Activated T-helper 1 cell treated with anti-CD3 and anti-CD28 coated beads, Interleukin-12 subunit alpha, Interleukin-12 subunit beta, Interleukin-2, Interleukin-4 antibody, amounts not matched to agents 30 ng/mL and 10 ng/mL and 1 ng/mL, durations not matched to agents 14 hours and 24 hours and 36 hours (primary cell): ENCODE results near the gene CYP2A6. TPM values are rescaled to one million over a fixed set of nuclear protein-coding genes. Genes with fewer than 3 reads are reported as not detected.
"Not testable (repeated sequence)": the region's sequence is repeated elsewhere in the genome, so short reads cannot be mapped to it uniquely, and the experiment has no call there.

Source experiments
- DNase-seq: peaks from one replicate; pipeline ENCODE4 v3.0.0; 2021; ENCODE audit warnings: low spot score
- H3K27ac Mint-ChIP-seq: one replicate; pipeline ENCODE4 v1.8.0; 2021; ENCODE audit warnings: mild to moderate bottlenecking, mixed read lengths
- H3K27me3 Mint-ChIP-seq: one replicate; pipeline ENCODE4 v1.8.0; 2022; ENCODE audit warnings: mild to moderate bottlenecking, moderate library complexity, mixed read lengths; ENCODE audit not compliant: insufficient read depth
- H3K36me3 Mint-ChIP-seq: one replicate; pipeline ENCODE4 v1.8.0; 2021; ENCODE audit warnings: low read depth, mixed read lengths
- H3K4me1 Mint-ChIP-seq: one replicate; pipeline ENCODE4 v1.8.0; 2021; ENCODE audit warnings: low read depth, mixed read lengths
- H3K4me3 Mint-ChIP-seq: one replicate; pipeline ENCODE4 v1.8.0; 2021; ENCODE audit warnings: mild to moderate bottlenecking, moderate library complexity, mixed read lengths
- H3K9me3 Mint-ChIP-seq: one replicate; pipeline ENCODE4 v1.8.0; 2021; ENCODE audit warnings: mixed read lengths
- intact Hi-C: fragments of 100-400 bp; cut with micrococcal nuclease; formaldehyde crosslinking; loops from one replicate; pipeline ENCODE4 v1.15.1; 2024
- total RNA-seq: library from RNA; stranded (reverse); gene quantifications from 2 replicates; pipeline ENCODE4 v1.2.3, GENCODE V29; 2022

CYP2A6 gene
- total RNA-seq, 1 donor from 2014 or later: not detected

DNA sequence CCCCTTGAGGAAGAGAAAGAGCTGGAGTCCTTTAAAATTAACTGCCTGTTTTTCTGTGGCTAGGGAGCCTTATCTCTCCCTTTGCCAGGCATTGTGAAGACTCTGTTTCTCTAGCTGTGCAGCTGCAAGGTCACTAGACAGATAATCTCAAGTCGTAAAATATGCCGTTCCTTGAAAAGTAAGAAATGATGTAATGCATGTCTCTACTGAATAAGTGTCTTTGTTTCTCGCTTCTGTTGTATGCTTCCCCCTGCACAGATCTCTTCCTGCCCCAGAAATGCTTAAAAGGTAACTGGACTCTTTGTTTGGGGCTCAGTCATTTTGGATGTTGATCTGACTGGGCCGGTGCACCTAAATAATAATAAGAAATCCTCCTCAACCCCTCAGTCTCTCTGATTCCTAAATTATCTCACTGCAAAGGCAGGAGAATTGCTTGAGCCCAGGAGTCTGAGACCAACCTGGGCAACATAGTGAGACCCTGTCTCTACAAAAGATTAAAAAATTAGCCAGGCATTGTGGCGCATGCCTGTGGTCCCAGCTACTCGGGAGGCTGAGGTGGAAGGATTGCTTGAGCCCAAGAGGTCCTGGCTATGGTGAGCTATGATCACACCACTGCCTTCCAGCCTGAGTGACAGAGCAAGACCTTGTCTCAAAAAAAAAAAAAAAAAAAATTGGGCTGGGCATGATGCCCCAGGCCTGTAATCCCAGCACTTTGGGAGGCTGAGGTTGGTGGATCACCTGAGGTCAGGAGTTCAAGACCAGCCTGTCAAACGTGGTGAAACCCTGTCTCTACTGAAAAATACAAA, 16.3 kb downstream of the CYP2A6 start:
- H3K27ac Mint-ChIP-seq, intact Hi-C loops, DNase-seq, H3K36me3 Mint-ChIP-seq, H3K4me1 Mint-ChIP-seq, H3K4me3 Mint-ChIP-seq, H3K9me3 Mint-ChIP-seq: not testable (repeated sequence)
- H3K27me3 Mint-ChIP-seq: peaks cover 11% of the 10 kb centered on the region

- H3K27me3 Mint-ChIP-seq, H3K9me3 Mint-ChIP-seq, H3K4me1 Mint-ChIP-seq, H3K27ac Mint-ChIP-seq, H3K4me3 Mint-ChIP-seq, DNase-seq, intact Hi-C loops: not testable (repeated sequence)
- peaks cover 11% of the 10 kb centered on the region for H3K36me3 Mint-ChIP-seq
Observed at GRCh38 chr19:40832431-40832790, 17.8 kb downstream of the CYP2A6 start.

- Mint-ChIP-seq H3K4me3 (no peak overlapping the region), H3K9me3 (peaks cover 5% of the 10 kb centered on the region), H3K27ac (no peak overlapping the region), H3K4me1 (peaks cover 13% of the 10 kb centered on the region), H3K27me3 (peaks cover 6% of the 10 kb centered on the region), H3K36me3 (peaks cover 18% of the 10 kb centered on the region)
- intact Hi-C loops: no loop called here
- no peak for DNase-seq
Observed at GRCh38 chr19:40831502-40832430, 18.5 kb downstream of the CYP2A6 start.

DNA sequence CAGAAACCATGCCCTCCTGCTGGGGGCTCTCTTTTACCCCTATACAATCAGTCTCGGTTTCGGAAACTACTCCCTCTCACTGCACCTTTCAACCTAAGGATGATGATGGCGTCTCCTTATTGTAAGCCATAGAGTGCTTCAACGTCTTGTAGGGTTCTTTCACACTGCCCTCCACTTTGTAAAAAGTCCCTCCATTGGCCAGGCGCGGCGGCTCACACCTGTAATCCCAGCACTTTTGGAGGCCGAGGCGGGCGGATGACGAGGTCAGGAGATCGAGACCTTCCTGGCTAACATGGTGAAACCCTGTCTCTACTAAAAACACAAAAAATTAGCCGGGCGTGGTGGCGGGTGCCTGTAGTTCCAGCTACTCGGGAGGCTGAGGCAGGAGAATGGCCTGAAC, 19.5 kb downstream of the CYP2A6 start:
- intact Hi-C loops, DNase-seq, H3K9me3 Mint-ChIP-seq, H3K27me3 Mint-ChIP-seq, H3K27ac Mint-ChIP-seq, H3K4me3 Mint-ChIP-seq: not testable (repeated sequence)
- Mint-ChIP-seq H3K36me3 (peaks cover 21% of the 10 kb centered on the region), H3K4me1 (peaks cover 18% of the 10 kb centered on the region)

GRCh38 chr19:40829205-40829604, 21.0 kb downstream of the CYP2A6 start:
- Mint-ChIP-seq H3K27ac (peak overlapping the region; percentile 37), H3K36me3 (peaks cover 21% of the 10 kb centered on the region), H3K4me3 (no peak overlapping the region), H3K9me3 (peaks cover 5% of the 10 kb centered on the region), H3K27me3 (peaks cover 4% of the 10 kb centered on the region), H3K4me1 (peaks cover 18% of the 10 kb centered on the region)
- intact Hi-C loops: no loop called here
- DNase-seq: no peak

DNA sequence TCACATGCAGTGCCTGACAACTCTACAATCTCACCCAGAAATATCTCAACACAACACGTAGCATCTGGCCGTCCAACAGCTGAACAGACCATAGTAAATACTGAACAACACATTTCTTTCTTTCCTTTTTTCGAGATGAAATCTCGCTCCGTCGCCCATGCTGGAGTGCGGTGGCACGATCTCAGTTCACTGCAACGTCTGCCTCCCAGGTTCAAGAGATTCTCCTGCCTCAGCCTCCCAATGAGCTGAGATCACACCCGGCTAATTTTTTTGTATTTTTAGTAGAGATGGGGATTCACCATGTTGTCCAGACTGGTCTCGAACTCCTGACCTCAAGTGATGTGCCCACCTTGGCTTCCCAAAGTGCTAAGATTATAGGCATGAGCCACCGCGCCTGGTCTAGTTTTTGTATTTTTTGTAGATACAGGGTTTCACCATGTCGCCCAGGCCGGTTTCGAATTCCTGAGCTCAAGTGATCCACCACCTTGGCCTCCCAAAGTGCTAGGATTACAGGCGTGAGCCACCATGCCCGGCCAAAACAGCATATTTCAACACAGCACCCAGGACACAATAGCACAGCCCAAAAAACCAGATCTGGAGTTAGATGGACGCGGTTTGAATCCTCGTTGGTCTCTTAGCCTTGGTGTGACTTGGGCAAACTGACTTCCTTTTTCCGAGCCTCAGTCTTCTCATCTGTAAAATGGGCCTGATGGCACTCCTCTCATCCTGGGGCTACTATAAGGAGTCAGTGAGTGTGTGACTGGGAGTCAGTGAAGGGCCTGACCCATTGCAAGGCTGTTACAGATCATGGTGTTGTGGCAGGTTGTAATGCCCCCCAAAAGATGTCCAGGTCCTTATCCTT, 22.6 kb downstream of the CYP2A6 start:
- Mint-ChIP-seq H3K4me1 (peaks cover 12% of the 10 kb centered on the region), H3K27me3 (peaks cover 4% of the 10 kb centered on the region), H3K36me3 (peaks cover 21% of the 10 kb centered on the region), H3K4me3 (no peak overlapping the region), H3K27ac (no peak overlapping the region), H3K9me3 (peaks cover 5% of the 10 kb centered on the region)
- intact Hi-C loops: no loop called here
- no peak for DNase-seq

GRCh38 chr19:40826699-40827385, 23.4 kb downstream of the CYP2A6 start:
- H3K27me3 Mint-ChIP-seq, intact Hi-C loops, H3K9me3 Mint-ChIP-seq, H3K4me3 Mint-ChIP-seq: not testable (repeated sequence)
- peaks cover 12% of the 10 kb centered on the region for H3K4me1 Mint-ChIP-seq
- H3K36me3 Mint-ChIP-seq: peaks cover 21% of the 10 kb centered on the region
- peak; percentile 44 for DNase-seq
- H3K27ac Mint-ChIP-seq: peak overlapping the region; percentile 4

DNA sequence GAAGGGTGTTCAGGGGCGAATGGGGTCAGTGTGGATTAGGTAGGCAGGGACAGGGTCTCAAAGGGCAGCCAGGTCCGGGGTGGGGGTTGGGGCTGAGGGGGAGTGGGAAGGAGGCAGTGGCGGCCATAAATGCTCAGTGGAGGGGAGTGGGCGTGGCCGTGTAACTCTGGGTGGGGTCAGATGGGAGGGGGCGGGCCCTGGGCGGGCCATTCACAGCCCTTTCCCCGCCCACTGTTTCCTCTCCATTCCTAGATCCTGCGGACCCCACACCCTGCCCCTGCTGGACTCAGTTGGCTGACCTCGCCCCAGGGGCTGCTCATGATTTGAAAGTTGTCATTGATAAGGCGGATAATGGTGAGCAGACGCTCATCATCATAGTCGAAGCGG, 23.9 kb downstream of the CYP2A6 start:
- DNase-seq, H3K4me3 Mint-ChIP-seq, H3K27ac Mint-ChIP-seq, intact Hi-C loops, H3K9me3 Mint-ChIP-seq, H3K27me3 Mint-ChIP-seq: not testable (repeated sequence)
- Mint-ChIP-seq H3K4me1 (peaks cover 12% of the 10 kb centered on the region), H3K36me3 (peaks cover 21% of the 10 kb centered on the region)

- H3K27me3 Mint-ChIP-seq, H3K9me3 Mint-ChIP-seq, DNase-seq, H3K4me3 Mint-ChIP-seq, intact Hi-C loops, H3K27ac Mint-ChIP-seq: not testable (repeated sequence)
- H3K4me1 Mint-ChIP-seq: peaks cover 12% of the 10 kb centered on the region
- peaks cover 21% of the 10 kb centered on the region for H3K36me3 Mint-ChIP-seq
Observed at GRCh38 chr19:40825460-40826095, 24.7 kb downstream of the CYP2A6 start.

GRCh38 chr19:40824916-40825315, 25.3 kb downstream of the CYP2A6 start:
- intact Hi-C loops, H3K9me3 Mint-ChIP-seq, DNase-seq, H3K27ac Mint-ChIP-seq, H3K4me3 Mint-ChIP-seq, H3K27me3 Mint-ChIP-seq: not testable (repeated sequence)
- H3K36me3 Mint-ChIP-seq: peaks cover 21% of the 10 kb centered on the region
- peaks cover 12% of the 10 kb centered on the region for H3K4me1 Mint-ChIP-seq

GRCh38 chr19:40822704-40823553, 27.3 kb downstream of the CYP2A6 start:
- intact Hi-C loops, DNase-seq, H3K9me3 Mint-ChIP-seq, H3K4me3 Mint-ChIP-seq, H3K27me3 Mint-ChIP-seq, H3K27ac Mint-ChIP-seq: not testable (repeated sequence)
- peaks cover 28% of the 10 kb centered on the region for H3K4me1 Mint-ChIP-seq
- peaks cover 11% of the 10 kb centered on the region for H3K36me3 Mint-ChIP-seq
